Inflammatory macrophage (primary cell): ENCODE data around the gene NPIPB13.
"Not testable (repeated sequence)": the region's sequence is repeated elsewhere in the genome, so short reads cannot be mapped to it uniquely, and the experiment has no call there.

Experiments used
- DNase-seq, 2 donors: peaks; one replicate each; pipeline ENCODE4 v3.0.0-alpha.2; 2020 to 2022
- total RNA-seq, 18 experiments: gene quantifications; one replicate each; lab custom pipeline; 2026; ENCODE audit warnings: mixed read lengths in 6 of 18, inconsistent platforms in 2 of 18; lab: John Stamatoyannopoulos, UW

Gene NPIPB13
- 0.07 to 1.0 (median 0.44) reads per million in 18 experiments for total RNA-seq

DNA sequence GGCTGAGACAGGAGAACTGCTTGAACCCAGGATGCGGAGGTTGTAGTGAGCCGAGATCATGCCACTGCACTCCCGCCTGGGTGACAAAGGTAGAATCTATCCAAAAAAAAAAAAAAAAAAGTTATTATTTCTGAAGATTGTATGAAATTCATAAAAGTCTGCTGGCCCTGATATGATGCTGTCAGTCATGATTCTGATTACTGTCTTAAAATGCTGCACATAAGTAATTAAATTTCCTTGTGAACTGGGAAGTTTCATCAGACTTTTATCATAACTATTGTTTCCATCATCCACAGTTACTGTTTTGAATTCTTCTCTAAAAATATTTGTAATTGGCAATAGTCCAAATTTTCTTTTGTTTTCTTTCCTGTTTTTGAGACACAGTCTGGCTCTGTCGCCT, at the start of gene NPIPB13:
Gene NPIPB13, minus strand, starts transcription at position 101 of the 400 bp plus-strand sequence. CDS start 2,906 bp downstream, outside the sequence.
- not testable (repeated sequence) for DNase-seq

DNA sequence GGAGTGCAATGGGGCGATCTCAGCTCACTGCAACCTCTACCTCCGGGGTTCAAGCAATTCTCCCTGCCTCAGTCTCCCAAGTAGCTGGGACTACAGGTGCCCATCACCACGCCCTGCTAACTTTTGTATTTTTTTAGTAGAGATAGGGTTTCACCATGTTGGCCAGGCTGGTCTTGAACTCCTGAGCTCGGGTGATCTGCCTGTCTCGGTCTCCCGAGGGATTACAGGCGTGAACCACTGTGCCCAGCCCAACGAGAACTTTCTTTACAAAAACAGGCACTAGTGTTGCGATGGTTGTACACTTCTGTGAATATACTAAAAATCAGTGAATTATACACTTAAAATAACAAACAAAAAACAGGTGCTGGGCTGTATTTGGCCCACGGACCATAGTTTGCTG, 34.1 kb upstream of the NPIPB13 start:
- DNase-seq: not testable (repeated sequence)

DNA sequence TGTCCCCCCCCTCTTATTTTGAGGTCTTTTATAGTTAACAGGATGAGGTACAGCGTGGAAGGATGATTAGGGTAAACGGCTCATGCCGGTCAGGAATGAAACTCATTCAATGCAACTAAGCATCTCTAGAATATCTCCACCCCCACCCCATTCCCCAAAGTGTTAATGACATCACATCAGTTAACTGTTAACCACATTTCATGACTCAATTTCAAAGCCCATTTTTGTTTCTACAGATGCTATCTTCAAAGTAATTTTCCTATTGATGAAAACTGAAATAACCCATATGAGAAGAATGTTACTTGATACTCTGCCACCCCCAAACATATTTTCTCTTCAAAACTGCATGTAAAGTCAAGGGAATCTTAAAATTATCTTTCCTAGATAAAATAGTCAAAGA, 30.2 kb upstream of the NPIPB13 start:
- DNase-seq: not testable (repeated sequence)

DNA sequence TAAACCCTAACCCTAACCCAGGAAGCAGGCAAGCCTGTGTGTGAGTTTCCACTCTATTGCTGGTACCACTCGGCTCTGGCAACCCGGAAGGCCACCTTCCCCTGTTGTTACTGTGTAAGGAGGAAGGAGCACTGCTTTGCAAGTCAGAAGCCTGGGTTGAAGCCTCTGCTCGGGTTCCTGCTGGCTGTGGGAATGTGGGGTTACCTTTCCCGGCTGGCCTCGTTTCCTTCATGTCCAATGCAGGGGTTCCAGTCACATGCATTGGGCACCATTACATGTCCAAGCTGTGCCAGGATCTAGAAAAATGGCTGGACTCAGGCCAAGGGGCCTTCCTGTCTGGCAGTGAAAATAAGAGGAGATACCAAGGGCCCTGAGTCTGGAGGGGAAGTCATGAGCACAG, 31.2 kb downstream of the NPIPB13 start:
- DNase-seq: not testable (repeated sequence)

DNA sequence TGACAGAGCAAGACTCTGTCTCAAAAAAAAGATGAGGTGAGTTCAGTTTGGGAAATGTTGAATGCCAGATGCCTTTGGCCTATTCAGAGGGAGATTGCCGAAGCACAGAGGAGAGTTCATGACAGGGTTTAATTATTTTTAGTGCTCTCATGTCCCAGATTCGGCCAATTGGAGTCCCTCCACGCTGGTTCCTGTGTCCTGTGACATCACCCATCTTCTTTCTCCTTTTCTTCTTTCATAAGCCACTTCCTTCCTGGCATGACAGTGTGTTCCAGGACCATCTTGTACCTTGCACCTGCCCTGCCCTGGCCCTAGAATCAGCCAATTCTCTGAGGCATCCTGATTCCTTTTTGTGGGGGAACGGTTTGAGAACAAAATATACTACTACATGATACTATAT, 36.9 kb downstream of the NPIPB13 start:
- not testable (repeated sequence) for DNase-seq

DNA sequence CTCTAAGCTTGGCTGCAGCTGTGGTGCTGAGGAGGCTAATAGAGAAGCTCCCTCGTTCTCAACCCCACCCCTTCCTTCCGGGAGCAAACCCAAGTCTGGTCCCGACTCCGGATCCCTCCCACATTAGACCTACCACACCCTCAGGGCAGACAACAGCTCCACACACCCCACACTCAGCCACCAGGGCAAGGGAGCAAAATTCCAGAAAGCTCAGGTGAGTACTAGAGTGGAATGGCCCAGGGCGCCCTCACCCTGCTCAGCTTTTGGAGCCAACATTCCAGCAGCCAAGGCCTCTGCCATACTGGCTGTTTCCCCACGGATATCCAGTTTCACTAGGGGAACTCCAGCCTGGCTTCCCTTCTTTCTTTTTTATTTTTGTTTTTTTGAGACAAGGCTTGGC, 39.2 kb downstream of the NPIPB13 start:
- not testable (repeated sequence) for DNase-seq

DNA sequence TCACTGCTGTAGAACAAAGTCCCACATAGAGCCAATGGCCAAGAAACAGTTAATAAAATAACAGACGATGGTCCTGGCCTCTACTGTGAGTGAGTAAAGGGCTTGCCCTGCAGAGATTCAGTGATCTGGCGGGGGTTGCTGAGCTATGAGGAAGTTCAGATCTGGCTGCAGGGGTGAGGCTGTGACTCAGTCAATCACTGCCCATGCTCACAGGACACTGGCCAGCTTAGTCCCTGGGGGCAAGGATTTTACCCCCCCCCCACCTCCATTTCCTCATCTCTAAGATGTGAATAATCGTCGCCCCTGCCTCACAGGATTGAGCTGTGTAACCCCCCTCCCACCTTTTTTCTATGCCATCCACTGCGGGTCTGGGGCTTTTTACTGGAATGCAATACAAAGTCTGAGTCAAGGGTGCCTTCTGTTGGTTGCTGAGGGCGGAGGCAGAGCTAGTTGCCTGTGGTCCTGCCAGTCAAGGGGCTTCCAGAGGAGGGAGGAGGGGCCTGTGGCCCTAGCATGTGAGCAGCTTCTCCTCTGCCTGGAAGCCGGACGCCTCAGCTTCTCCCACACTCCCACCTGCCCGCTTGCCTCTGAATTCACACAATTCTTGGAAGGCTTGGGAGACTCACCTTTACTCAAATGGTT, 41.1 kb downstream of the NPIPB13 start:
- not testable (repeated sequence) for DNase-seq

DNA sequence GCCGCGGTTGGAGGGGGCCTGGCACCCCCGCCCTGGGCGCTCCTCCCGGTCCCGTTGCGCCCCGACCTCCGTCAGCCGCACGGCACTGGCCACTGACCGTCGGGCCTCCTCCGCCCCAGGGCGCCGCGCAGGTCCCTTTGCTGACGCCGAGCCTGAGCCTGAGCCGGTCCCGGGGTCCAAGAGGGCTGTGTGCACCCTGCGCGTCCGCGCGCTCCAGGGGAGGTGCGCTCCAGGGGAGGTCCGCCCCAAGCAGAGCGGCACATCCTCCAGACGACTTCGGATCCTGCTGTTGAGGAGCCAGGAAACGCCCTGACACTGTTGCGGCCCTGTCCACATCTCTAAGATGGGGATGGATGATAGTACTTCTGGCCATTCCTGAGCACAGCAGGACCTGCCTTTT, 42.0 kb downstream of the NPIPB13 start:
- DNase-seq: not testable (repeated sequence)

DNA sequence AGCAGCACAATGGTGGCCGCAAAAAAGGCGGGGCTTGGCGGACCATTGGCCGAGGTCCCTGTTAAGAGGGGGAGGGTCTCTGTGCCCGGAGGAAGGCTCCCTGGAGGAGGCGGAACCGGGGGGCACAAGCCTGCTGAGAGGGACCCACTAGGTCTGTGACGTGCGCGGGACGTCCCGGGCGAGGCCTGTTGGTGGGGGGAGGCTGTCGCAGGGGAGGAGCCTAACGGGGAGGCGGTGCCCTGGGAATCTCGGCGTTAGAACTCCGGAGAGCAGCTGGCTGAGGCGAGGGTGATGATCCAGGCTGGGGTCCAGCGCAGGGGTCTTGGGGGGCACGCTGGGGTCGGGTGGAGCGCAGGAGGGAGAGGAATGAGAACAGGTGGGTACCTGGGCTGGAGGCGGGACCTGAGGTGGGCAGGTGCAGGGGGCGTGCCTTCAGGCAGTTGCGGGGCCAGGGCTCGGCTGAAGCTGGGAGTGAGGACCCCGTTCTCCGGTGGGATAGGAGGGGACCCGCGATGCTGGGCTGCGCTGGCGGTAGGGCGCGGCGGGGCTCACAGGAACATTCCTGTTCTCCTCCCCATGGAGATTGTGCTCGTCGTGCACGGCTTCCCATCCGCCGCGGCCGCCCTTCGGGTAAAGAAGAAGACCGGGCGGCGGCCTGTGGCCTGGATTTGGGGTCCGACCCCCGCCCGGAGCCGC, 42.6 kb downstream of the NPIPB13 start:
- not testable (repeated sequence) for DNase-seq

DNA sequence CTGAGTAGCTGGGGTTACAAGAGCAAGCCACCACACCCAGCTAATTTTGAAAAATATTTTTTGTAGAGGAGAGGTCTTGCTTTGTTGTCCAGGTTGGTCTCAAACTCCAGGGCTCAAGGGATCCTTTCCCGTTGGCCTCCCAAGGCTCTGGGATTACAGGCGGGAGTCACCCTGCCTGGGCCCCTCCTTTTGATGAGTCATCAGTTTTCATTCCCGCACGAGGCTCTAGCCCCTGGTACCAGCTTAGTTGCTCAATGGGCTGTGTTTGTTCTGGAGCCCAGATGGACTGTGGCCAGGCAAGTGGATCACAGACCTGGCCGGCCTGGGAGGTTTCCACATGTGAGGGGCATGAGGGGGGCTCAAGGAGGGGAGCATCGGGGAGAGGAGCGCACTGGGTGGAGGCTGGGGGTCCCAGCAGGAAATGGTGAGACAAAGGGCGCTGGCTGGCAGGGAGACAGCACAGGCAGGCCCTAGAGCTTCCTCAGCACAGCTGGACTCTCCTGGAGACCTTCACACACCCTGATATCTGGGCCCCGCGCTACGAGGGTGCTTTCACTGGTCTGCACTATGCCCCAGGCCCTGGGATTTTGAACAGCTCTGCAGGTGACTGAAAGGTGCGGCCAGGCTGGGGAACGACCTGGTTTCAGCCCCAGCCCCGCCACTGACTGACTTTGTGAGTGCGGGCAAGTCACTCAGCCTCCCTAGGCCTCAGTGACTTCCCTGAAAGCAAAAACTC, 48.5 kb downstream of the NPIPB13 start:
- not testable (repeated sequence) for DNase-seq

DNA sequence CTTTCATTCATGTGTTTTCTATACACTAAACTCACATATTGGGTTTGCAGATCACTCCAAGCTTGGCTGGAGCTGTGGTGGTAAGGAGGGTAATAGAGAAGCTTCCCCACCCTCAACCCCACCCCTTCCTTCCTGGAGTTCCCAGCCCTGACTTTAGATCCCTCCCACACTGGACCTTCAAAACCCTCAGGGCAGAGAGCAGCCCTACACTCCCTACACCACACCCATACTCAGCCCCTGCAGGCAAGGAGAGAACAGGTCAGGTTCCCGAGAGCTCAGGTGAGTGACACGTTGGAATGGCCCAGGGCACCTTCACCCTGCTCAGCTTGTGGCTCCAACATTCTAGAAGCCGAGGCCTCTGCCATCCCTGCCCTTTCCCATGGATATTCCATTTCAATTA, 49.2 kb downstream of the NPIPB13 start, which contains the start of gene SULT1A3:
Gene SULT1A3, plus strand, starts transcription at position 207 of the 400 bp plus-strand sequence. CDS start 1,474 bp downstream, outside the sequence.
- not testable (repeated sequence) for DNase-seq
